Heart left ventricle (tissue), 16 donors: Measurements from ENCODE around the gene MYO7B. TPM values are rescaled to one million over a fixed set of nuclear protein-coding genes. Genes with fewer than 3 reads are reported as not detected.

Source experiments
- ATAC-seq, 4 donors: fragments of 200-7000 bp; cut with Tn5 transposase; one replicate each; pipeline ENCODE4 v1.9.1; 2020 to 2022; ENCODE audit warnings: moderate library complexity in 4 of 4, mild to moderate bottlenecking in 3 of 4, moderate number of reproducible peaks in 1 of 4
- DNase-seq, 5 donors: peaks; one replicate each; pipeline ENCODE4 v3.0.0-alpha.2; 2020
- H3K27ac ChIP-seq, 12 donors: fragments of 200-600 bp; sonication (generic) in 4 of 12; one replicate each; pipeline versions ENCODE4 v1.5.0 to v1.8.0; 2016 to 2022; ENCODE audit warnings: mild to moderate bottlenecking in 2 of 12
- H3K27me3 ChIP-seq, 9 donors: fragments of 200-600 bp; sonication (generic) in 2 of 9; one replicate each; pipeline versions ENCODE4 v1.5.1 to v1.8.0; 2016 to 2022; ENCODE audit warnings: mild to moderate bottlenecking in 3 of 9
- H3K36me3 ChIP-seq, 9 donors: fragments of 200-600 bp; sonication (generic) in 2 of 9; one replicate each; pipeline versions ENCODE4 v1.5.0 to v1.8.0; 2018 to 2022; ENCODE audit warnings: mild to moderate bottlenecking in 2 of 9
- H3K4me1 ChIP-seq, 12 donors: fragments of 200-600 bp; sonication (generic) in 4 of 12; one replicate each; pipeline versions ENCODE4 v1.5.0 to v1.8.0; 2016 to 2022; ENCODE audit warnings: mild to moderate bottlenecking in 3 of 12
- H3K4me3 ChIP-seq, 12 donors: fragments of 200-600 bp; sonication (generic) in 4 of 12; one replicate each; pipeline versions ENCODE4 v1.5.0 to v1.8.0; 2017 to 2022; ENCODE audit warnings: mild to moderate bottlenecking in 9 of 12, moderate library complexity in 4 of 12
- H3K9me3 ChIP-seq, 12 donors: fragments of 200-600 bp; sonication (generic) in 4 of 12; one replicate each; pipeline versions ENCODE4 v1.5.0 to v1.8.0; 2016 to 2022; ENCODE audit warnings: mild to moderate bottlenecking in 1 of 12
- CTCF ChIP-seq, 12 donors: fragments of 200-600 bp; sonication (generic) in 4 of 12; IDR thresholded peaks; one replicate each; pipeline versions ENCODE4 v1.5.0 to v1.8.0; 2018 to 2022; ENCODE audit warnings: antibody characterized with exemption in 12 of 12, mild to moderate bottlenecking in 5 of 12
- POLR2A ChIP-seq, 2 donors: fragments of 450-650 bp; IDR thresholded peaks; one replicate each; pipeline ENCODE4 v1.6.1; 2017; ENCODE audit warnings: antibody characterized with exemption in 2 of 2, mild to moderate bottlenecking in 2 of 2, moderate library complexity in 2 of 2
- WGBS, 4 donors: extraction: QIAGEN DNeasy Blood & Tissue Kit in 2 of 4; methylation state at CpG; one replicate each; pipeline versions ENCODE4 v1.1.5 to v1.1.7; 2013 to 2018; 5-methylcytosine and 5-hydroxymethylcytosine counted together
- intact Hi-C, 10 donors: fragments of 100-400 bp; cut with DNase I; formaldehyde crosslinking; loops; one replicate each; pipeline versions ENCODE4 v1.11.1 to v1.14.2; 2022
- polyA plus RNA-seq, 2 donors: library from polyadenylated mRNA; stranded (reverse); fragments of 200-250 nt; gene quantifications; one replicate each; pipeline ENCODE4 v1.2.3, GENCODE V29; 2013
- total RNA-seq, 9 donors: library from RNA; depleted of rRNA in 2 of 9; stranded (reverse); fragments of >200 nt in 2 of 9; fragmentation: NEBNext Ultra II Directional in 3 of 9; extraction: Animal tissue kit (Norgen Biotek cat#: 25700) in 3 of 9; gene quantifications; one replicate each; pipeline versions ENCODE4 v1.1.0 to v1.2.4, GENCODE V29; 2016 to 2023
- donor health status: ischemic (EF 13 %, LVEDD 7.1; RV severe dilation, severe dysfunction).
- donor health status: healthy with polysubstance abuse.
- donor health status: DM: no; HTN: yes; CAD: no.
- donor health status: DM: no; HTN: no; CAD: no.
- donor health status: ischemic (EF 25% LVEDD 6.9; RV normal size, moderate dysfunction).
- donor health status: ischemic (EF 25% LVEDD 5.7; RV mildly dilated, moderate dysfunction).
- donor health status: healthy.
- donor health status: DM: yes; HTN: yes; CAD: no.
- donor health status: ischemic (EF 35%, LVEDD 5.7; RV mildly dilated, moderate dysfunction).
- donor health status: nonischemic (EF 11% LVEDD 7.7; RV severe dilation, severe dysfunction).
- donor health status: DM: yes; HTN: yes; CAD: no.
- donor health status: PGD.
- donor health status: ischemic (EF 29% LVEDD 5.4; RV normal size, mild dysfunction).
- donor health status: nonischemic (EF 23%, LVEDD 6.1; RV moderate dilation, normal function).

The MYO7B gene
- total and polyA plus RNA-seq, 11 donors, result 0.20 to 2.1 (median 0.90) TPM

- TF ChIP-seq CTCF (IDR thresholded peaks at IDR 0.05), result no peak
- no peak for TF ChIP-seq POLR2A (IDR thresholded peaks at IDR 0.05)
- WGBS, 4 donors, result 88 to 94% (median 91%) methylated on average over 16 to 33 of the region's 33 CpGs
- H3K4me3 ChIP-seq, result no peak overlapping the region
- H3K9me3 ChIP-seq, result no peaks in the 10 kb centered on the region
- DNase-seq (peak in 1 of 5 donors; percentile 31), ATAC-seq (no peak)
- peak overlapping the region; percentile 76 to 96 (median 89) for H3K27ac ChIP-seq
- H3K4me1 ChIP-seq, result peaks cover 20 to 90% (median 68%) of the 10 kb centered on the region in 12 donors
- no peaks in the 10 kb centered on the region for H3K27me3 ChIP-seq
- intact Hi-C loops, result loop anchor here in 3 of 10 donors (5.0 kb wide), 2 partner anchors 36 to 109 kb away; partner anchors contain the start of gene IWS1 (in 1 of the 3)
- H3K36me3 ChIP-seq, result peaks cover 0 to 31% (median 16%) of the 10 kb centered on the region in 9 donors
These were observed 101.1 kb downstream of the MYO7B start for GRCh38 chr2:127636248-127637235.

GRCh38 chr2:127637236-127637630 is 101.8 kb downstream of the MYO7B start:
- intact Hi-C loops, result loop anchor here in 3 of 10 donors (5.0 kb wide), 2 partner anchors 35 to 110 kb away; partner anchors contain the start of gene IWS1 (in 1 of the 3)
- no peak for TF ChIP-seq CTCF (IDR thresholded peaks at IDR 0.05)
- no peak for TF ChIP-seq POLR2A (IDR thresholded peaks at IDR 0.05)
- WGBS, 4 donors, result 53 to 72% (median 61%) methylated on average over 6 to 13 of the region's 13 CpGs
- Histone ChIP-seq H3K36me3 (peaks cover 0 to 38% (median 22%) of the 10 kb centered on the region in 9 donors), H3K4me3 (peak overlapping the region in 1 of 12 donors; percentile 1), H3K27me3 (no peaks in the 10 kb centered on the region), H3K4me1 (peaks cover 20 to 90% (median 66%) of the 10 kb centered on the region in 12 donors), H3K9me3 (no peaks in the 10 kb centered on the region), H3K27ac (peak overlapping the region; percentile 76 to 96 (median 89))
- DNase-seq, result peak in 1 of 5 donors; percentile 30
- peak in 2 of 4 donors; percentile 0 to 8 for ATAC-seq

- peaks cover 20 to 90% (median 66%) of the 10 kb centered on the region in 12 donors for H3K4me1 ChIP-seq
- WGBS, 4 donors, result 22 to 37% (median 33%) methylated on average over 8 of the region's 8 CpGs
These were observed 102.3 kb downstream of the MYO7B start for GRCh38 chr2:127637725-127638252.

More at GRCh38 chr2:127637725-127638252, 102.3 kb downstream of the MYO7B start:
- DNase-seq (peak; percentile 65 to 78 (median 69)), ATAC-seq (peak; percentile 11 to 59 (median 20))
- peak overlapping the region; percentile 76 to 96 (median 89) for H3K27ac ChIP-seq
- no peaks in the 10 kb centered on the region for H3K9me3 ChIP-seq
- TF ChIP-seq CTCF (IDR thresholded peaks at IDR 0.05) (no peak), POLR2A (IDR thresholded peaks at IDR 0.05) (no peak)
- intact Hi-C loops, result loop anchor here in 3 of 10 donors (5.0 kb wide), 2 partner anchors 35 to 110 kb away; partner anchors contain the start of gene IWS1 (in 1 of the 3)
- peaks cover 0 to 39% (median 22%) of the 10 kb centered on the region in 9 donors for H3K36me3 ChIP-seq
- no peaks in the 10 kb centered on the region for H3K27me3 ChIP-seq
- H3K4me3 ChIP-seq, result peak overlapping the region in 1 of 12 donors; percentile 1
